GM12878 (cell line): Measurements from ENCODE around the gene CDO1. TPM values are rescaled to one million over a fixed set of nuclear protein-coding genes. Genes with fewer than 3 reads are reported as not detected.

Experiments used
- ATAC-seq: fragments of 200-7000 bp; cut with Tn5 transposase; 3 replicates; pipeline ENCODE4 v1.9.1; 2020; ENCODE audit warnings: mild to moderate bottlenecking, moderate library complexity
- BruUV-seq: library from RNA; stranded (reverse); fragments of 400-500 nt; replicated peaks from 2 replicates; lab custom pipeline; 2021; lab: Mats Ljungman, UMichigan
- CTCF ChIA-PET: fragments of 300-600 bp; sonication (Branson Sonifier 250); formaldehyde crosslinking; extraction: SDS; loops from one replicate; lab custom pipeline; 2021; ENCODE audit warnings: inconsistent platforms; lab: Yijun Ruan, JAX
- POLR2A ChIA-PET: fragments of 350-600 bp; formaldehyde crosslinking; extraction: SDS; loops from one replicate; lab custom pipeline; 2021; ENCODE audit warnings: inconsistent platforms; lab: Charles Lee
- RAD21 ChIA-PET: fragments of 300-600 bp; sonication (Branson Sonifier 250); formaldehyde crosslinking; loops from one replicate; lab custom pipeline; 2023; ENCODE audit warnings: antibody characterized with exemption; ENCODE audit not compliant: unreplicated experiment; lab: Charles Lee
- SMC1A ChIA-PET: fragments of 300-600 bp; sonication (Branson Sonifier 250); formaldehyde crosslinking; loops from one replicate; lab custom pipeline; 2023; ENCODE audit not compliant: unreplicated experiment, uncharacterized antibody; lab: Charles Lee
- DNase-seq: peaks from one replicate; pipeline ENCODE4 v3.0.0-alpha.2; 2011; ENCODE audit warnings: low read depth, low spot score
- FAIRE-seq: peaks from 3 replicates; lab custom pipeline; 2011; peaks lifted over from hg19 to GRCh38; lab: Jason Lieb, UNC
- H2AFZ ChIP-seq: 2 replicates; pipeline ENCODE4 v1.6.0; 2011; ENCODE audit warnings: low read depth, low read length, control low read depth; ENCODE audit not compliant: control insufficient read depth
- H3K27ac ChIP-seq: 2 replicates; pipeline ENCODE4 v1.5.1; 2011; ENCODE audit warnings: control low read depth; ENCODE audit not compliant: control insufficient read depth, insufficient read depth
- H3K27me3 ChIP-seq, 2 experiments: replicated peaks in 1 of 2; 2 replicates each; pipeline versions ENCODE4 v1.6.0 to v1.6.1; 2011; ENCODE audit warnings: low read length in 1 of 2; ENCODE audit not compliant: control insufficient read depth in 2 of 2, insufficient read depth in 2 of 2
- H3K36me3 ChIP-seq, 2 experiments: 2 replicates each; pipeline ENCODE4 v1.5.1; 2011; ENCODE audit warnings: low read length in 1 of 2; ENCODE audit not compliant: control insufficient read depth in 2 of 2, insufficient read depth in 2 of 2
- H3K4me1 ChIP-seq: 2 replicates; pipeline ENCODE4 v1.6.1; 2011; ENCODE audit warnings: mild to moderate bottlenecking, low read length, moderate library complexity, mixed read lengths; ENCODE audit not compliant: control insufficient read depth, insufficient read depth
- H3K4me2 ChIP-seq: 2 replicates; pipeline ENCODE4 v1.6.0; 2011; ENCODE audit warnings: control low read depth; ENCODE audit not compliant: control insufficient read depth, insufficient read depth
- H3K4me3 ChIP-seq: fragments of 200-600 bp; sonication (generic); 2 replicates; pipeline ENCODE4 v1.5.1; 2016
- H3K79me2 ChIP-seq: 2 replicates; pipeline ENCODE4 v1.6.0; 2011; ENCODE audit warnings: low read length; ENCODE audit not compliant: control insufficient read depth, insufficient read depth
- H3K9ac ChIP-seq: 2 replicates; pipeline ENCODE4 v1.8.0; 2011; ENCODE audit warnings: low read length, control low read depth, mixed read lengths; ENCODE audit not compliant: control insufficient read depth, insufficient read depth
- H3K9me3 ChIP-seq: replicated peaks from 3 replicates; pipeline ENCODE4 v1.5.1; 2011; ENCODE audit warnings: mild to moderate bottlenecking, low read length; ENCODE audit not compliant: control insufficient read depth, insufficient read depth
- H4K20me1 ChIP-seq: 2 replicates; pipeline ENCODE4 v1.6.0; 2011; ENCODE audit not compliant: control insufficient read depth, insufficient read depth
- ASH2L ChIP-seq: fragments of 300-600, 200-600 bp; sonication (generic); IDR thresholded peaks from 2 replicates; pipeline ENCODE4 v1.6.1; 2017; ENCODE audit warnings: low read depth, mild to moderate bottlenecking, borderline replicate concordance
- CEBPB ChIP-seq, 2 experiments: fragments of 150-350 bp in 1 of 2; IDR thresholded peaks; 2 replicates each; pipeline ENCODE4 v1.6.1; 2012 to 2014; ENCODE audit warnings: low read depth in 2 of 2, low read length in 2 of 2, borderline replicate concordance in 1 of 2, inconsistent platforms in 1 of 2
- CHD1 ChIP-seq: IDR thresholded peaks from 2 replicates; pipeline ENCODE4 v1.6.1; 2012; ENCODE audit warnings: low read depth, low read length, improper control_type of control experiment
- JUNB ChIP-seq: IDR thresholded peaks from 2 replicates; pipeline ENCODE4 v1.6.1; 2016; ENCODE audit warnings: antibody characterized with exemption, mild to moderate bottlenecking
- MEF2A ChIP-seq: IDR thresholded peaks from 2 replicates; pipeline ENCODE4 v1.6.1; 2011; ENCODE audit warnings: low read depth, mild to moderate bottlenecking, low read length, moderate library complexity; ENCODE audit not compliant: insufficient read depth
- MEF2B ChIP-seq: fragments of 450-650 bp; IDR thresholded peaks from 2 replicates; pipeline ENCODE4 v1.6.1; 2018; ENCODE audit warnings: mild to moderate bottlenecking, moderate library complexity; ENCODE audit not compliant: partially characterized antibody, poor library complexity, severe bottlenecking
- NFXL1 ChIP-seq: fragments of 450-650 bp; IDR thresholded peaks from 2 replicates; pipeline ENCODE4 v1.6.1; 2017; ENCODE audit warnings: antibody characterized with exemption, mild to moderate bottlenecking, borderline replicate concordance
- NFYA ChIP-seq: IDR thresholded peaks from 2 replicates; pipeline ENCODE4 v1.6.1; 2011; ENCODE audit warnings: low read depth, mild to moderate bottlenecking, low read length, improper control_type of control experiment, borderline replicate concordance
- NR2C1 ChIP-seq: fragments of 450-650 bp; IDR thresholded peaks from 2 replicates; pipeline ENCODE4 v1.6.1; 2017; ENCODE audit warnings: antibody characterized with exemption, mild to moderate bottlenecking, moderate library complexity
- SRF ChIP-seq, 2 experiments: IDR thresholded peaks; 2 replicates each; pipeline ENCODE4 v1.6.1; 2011; ENCODE audit warnings: low read depth in 2 of 2, low read length in 2 of 2, mild to moderate bottlenecking in 1 of 2, moderate library complexity in 1 of 2
- ZZZ3 ChIP-seq: IDR thresholded peaks from 2 replicates; pipeline ENCODE4 v1.6.1; 2011; ENCODE audit warnings: low read depth; ENCODE audit not compliant: control insufficient read depth, insufficient read length
- WGBS: methylation state at CpG from one replicate; pipeline ENCODE4 v1.1.6; 2016; ENCODE audit warnings: low lambda C conversion rate; ENCODE audit not compliant: insufficient replicate concordance, insufficient coverage; ENCODE audit errors: missing lambda C conversion rate; 5-methylcytosine and 5-hydroxymethylcytosine counted together
- in situ Hi-C: fragments of 300-500 bp; cut with MboI; formaldehyde crosslinking; loops from 9 replicates; pipeline ENCODE4 v1.14.3; 2018; ENCODE audit warnings: mixed read lengths
- intact Hi-C: fragments of 100-400 bp; cut with micrococcal nuclease; formaldehyde crosslinking; loops from one replicate; pipeline ENCODE4 v1.14.2; 2022; ENCODE audit not compliant: unreplicated experiment
- polyA plus RNA-seq, 11 experiments: library from polyadenylated mRNA; depleted of rRNA in 4 of 11; unstranded in 6 of 11; stranded (reverse) in 5 of 11; fragments of >200 nt; fragmentation: Nextera tagmentation in 4 of 11; fragmentation: Illumina TruSeq in 1 of 11; extraction: Ambion mirVana in 4 of 11; extraction: Trizol in 1 of 11; gene quantifications; 1 replicate in 1 of 11; 2 replicates in 10 of 11; pipeline versions ENCODE4 v1.2.1 to v1.2.3, GENCODE V29; 2011 to 2016; ENCODE audit warnings: inconsistent platforms in 2 of 11, missing spikeins in 2 of 11, low read depth in 1 of 11
- total RNA-seq, 4 experiments: library from RNA; depleted of rRNA in 3 of 4; stranded (reverse); fragments of >200 nt in 3 of 4; fragmentation: Illumina TruSeq in 1 of 4; extraction: Trizol in 1 of 4; gene quantifications; 2 replicates each; pipeline versions ENCODE4 v1.2.1 to v1.2.3, GENCODE V29; 2013 to 2021
- TF ChIP-seq, protein P1 (sequence below): fragments of 450-650 bp; IDR thresholded peaks from 2 replicates; pipeline ENCODE4 v1.6.1; 2018; ENCODE audit warnings: mild to moderate bottlenecking, low read depth, moderate library complexity; ENCODE audit not compliant: partially characterized antibody
- TF ChIP-seq, protein P2 (sequence below): fragments of 450-650 bp; formaldehyde crosslinking; IDR thresholded peaks from 2 replicates; pipeline ENCODE4 v1.4.0; 2020; ENCODE audit warnings: mild to moderate bottlenecking, moderate library complexity
- TF ChIP-seq, protein P3 (sequence below): IDR thresholded peaks from 2 replicates; pipeline ENCODE4 v1.6.1; 2012; ENCODE audit warnings: low read depth, low read length, improper control_type of control experiment

CDO1 gene
- total and polyA plus RNA-seq, 10 of the 15 experiments (the other 5 are each of a cell fraction or from before 2014, with no cell fraction given): 0.05 TPM; not detected in 9

DNA sequence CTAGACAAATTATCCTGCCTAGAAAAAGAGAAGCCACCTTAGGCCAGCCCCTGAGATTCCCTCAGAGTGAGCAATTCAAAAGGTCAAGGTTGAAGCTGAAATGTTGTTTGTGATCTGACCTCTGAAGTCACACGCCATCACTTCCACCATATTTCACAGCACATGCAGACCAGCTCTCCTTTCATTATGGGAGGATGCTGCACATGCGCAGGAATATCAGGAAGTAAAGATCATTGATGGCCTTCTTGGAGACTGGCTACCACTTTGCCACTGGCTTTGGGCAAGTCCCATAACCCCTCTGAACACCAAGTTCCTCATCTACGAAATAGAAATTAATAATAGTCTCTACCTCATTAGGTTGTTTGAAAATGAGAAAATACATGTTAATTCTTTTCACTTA lies 39.5 kb downstream of the CDO1 start:
- ATAC-seq: no peak
- BruUV-seq: no TSS peak
- no peaks in the 10 kb centered on the region for H3K9me3 ChIP-seq
- no peaks in the 10 kb centered on the region for H4K20me1 ChIP-seq
- H3K36me3 ChIP-seq: no peaks in the 10 kb centered on the region
- H3K27me3 ChIP-seq: no peaks in the 10 kb centered on the region
- SMC1A ChIA-PET: interaction anchor here (1.7 kb wide), 1 partner anchor 9 kb away, joined by 5 read pairs; no protein-coding TSS in a partner anchor
- POLR2A ChIA-PET: no interaction called here
- no peak overlapping the region for H3K9ac ChIP-seq
- no peak overlapping the region for H2AFZ ChIP-seq
- H3K4me1 ChIP-seq: no peaks in the 10 kb centered on the region
- H3K4me2 ChIP-seq: no peak overlapping the region
- FAIRE-seq: no peak
- in situ Hi-C loops (no loop called here), intact Hi-C loops (no loop called here)
- CTCF ChIA-PET: interaction anchor here (2.3 kb wide), 1 partner anchor 26 kb away, joined by 7 read pairs; no protein-coding TSS in a partner anchor
- H3K4me3 ChIP-seq: no peak overlapping the region
- DNase-seq: no peak
- no peak overlapping the region for H3K27ac ChIP-seq
- RAD21 ChIA-PET: no interaction called here
- H3K79me2 ChIP-seq: no peaks in the 10 kb centered on the region
- 51% methylated on average over 3 of the region's 3 CpGs for WGBS
- TF ChIP-seq CHD1 (no peak), MEF2A (no peak), CEBPB (IDR thresholded peaks at IDR 0.05; ENCODE audit: borderline replicate concordance in 1 of 2, low read depth in 2 of 2, low read length in 2 of 2) (no peak), ASH2L (no peak), MEF2B (no peak), JUNB (no peak), NFYA (no peak), NFXL1 (no peak), ZZZ3 (no peak), NR2C1 (no peak), SRF (IDR thresholded peaks at IDR 0.05; ENCODE audit: low read depth in 2 of 2, low read length in 2 of 2) (no peak)
- TF ChIP-seq, protein P1, sequence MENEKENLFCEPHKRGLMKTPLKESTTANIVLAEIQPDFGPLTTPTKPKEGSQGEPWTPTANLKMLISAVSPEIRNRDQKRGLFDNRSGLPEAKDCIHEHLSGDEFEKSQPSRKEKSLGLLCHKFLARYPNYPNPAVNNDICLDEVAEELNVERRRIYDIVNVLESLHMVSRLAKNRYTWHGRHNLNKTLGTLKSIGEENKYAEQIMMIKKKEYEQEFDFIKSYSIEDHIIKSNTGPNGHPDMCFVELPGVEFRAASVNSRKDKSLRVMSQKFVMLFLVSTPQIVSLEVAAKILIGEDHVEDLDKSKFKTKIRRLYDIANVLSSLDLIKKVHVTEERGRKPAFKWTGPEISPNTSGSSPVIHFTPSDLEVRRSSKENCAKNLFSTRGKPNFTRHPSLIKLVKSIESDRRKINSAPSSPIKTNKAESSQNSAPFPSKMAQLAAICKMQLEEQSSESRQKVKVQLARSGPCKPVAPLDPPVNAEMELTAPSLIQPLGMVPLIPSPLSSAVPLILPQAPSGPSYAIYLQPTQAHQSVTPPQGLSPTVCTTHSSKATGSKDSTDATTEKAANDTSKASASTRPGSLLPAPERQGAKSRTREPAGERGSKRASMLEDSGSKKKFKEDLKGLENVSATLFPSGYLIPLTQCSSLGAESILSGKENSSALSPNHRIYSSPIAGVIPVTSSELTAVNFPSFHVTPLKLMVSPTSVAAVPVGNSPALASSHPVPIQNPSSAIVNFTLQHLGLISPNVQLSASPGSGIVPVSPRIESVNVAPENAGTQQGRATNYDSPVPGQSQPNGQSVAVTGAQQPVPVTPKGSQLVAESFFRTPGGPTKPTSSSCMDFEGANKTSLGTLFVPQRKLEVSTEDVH: no peak
- TF ChIP-seq, protein P2, sequence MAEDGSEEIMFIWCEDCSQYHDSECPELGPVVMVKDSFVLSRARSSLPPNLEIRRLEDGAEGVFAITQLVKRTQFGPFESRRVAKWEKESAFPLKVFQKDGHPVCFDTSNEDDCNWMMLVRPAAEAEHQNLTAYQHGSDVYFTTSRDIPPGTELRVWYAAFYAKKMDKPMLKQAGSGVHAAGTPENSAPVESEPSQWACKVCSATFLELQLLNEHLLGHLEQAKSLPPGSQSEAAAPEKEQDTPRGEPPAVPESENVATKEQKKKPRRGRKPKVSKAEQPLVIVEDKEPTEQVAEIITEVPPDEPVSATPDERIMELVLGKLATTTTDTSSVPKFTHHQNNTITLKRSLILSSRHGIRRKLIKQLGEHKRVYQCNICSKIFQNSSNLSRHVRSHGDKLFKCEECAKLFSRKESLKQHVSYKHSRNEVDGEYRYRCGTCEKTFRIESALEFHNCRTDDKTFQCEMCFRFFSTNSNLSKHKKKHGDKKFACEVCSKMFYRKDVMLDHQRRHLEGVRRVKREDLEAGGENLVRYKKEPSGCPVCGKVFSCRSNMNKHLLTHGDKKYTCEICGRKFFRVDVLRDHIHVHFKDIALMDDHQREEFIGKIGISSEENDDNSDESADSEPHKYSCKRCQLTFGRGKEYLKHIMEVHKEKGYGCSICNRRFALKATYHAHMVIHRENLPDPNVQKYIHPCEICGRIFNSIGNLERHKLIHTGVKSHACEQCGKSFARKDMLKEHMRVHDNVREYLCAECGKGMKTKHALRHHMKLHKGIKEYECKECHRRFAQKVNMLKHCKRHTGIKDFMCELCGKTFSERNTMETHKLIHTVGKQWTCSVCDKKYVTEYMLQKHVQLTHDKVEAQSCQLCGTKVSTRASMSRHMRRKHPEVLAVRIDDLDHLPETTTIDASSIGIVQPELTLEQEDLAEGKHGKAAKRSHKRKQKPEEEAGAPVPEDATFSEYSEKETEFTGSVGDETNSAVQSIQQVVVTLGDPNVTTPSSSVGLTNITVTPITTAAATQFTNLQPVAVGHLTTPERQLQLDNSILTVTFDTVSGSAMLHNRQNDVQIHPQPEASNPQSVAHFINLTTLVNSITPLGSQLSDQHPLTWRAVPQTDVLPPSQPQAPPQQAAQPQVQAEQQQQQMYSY (CRISPR knock-in tag): no peak
- TF ChIP-seq, protein P3, sequence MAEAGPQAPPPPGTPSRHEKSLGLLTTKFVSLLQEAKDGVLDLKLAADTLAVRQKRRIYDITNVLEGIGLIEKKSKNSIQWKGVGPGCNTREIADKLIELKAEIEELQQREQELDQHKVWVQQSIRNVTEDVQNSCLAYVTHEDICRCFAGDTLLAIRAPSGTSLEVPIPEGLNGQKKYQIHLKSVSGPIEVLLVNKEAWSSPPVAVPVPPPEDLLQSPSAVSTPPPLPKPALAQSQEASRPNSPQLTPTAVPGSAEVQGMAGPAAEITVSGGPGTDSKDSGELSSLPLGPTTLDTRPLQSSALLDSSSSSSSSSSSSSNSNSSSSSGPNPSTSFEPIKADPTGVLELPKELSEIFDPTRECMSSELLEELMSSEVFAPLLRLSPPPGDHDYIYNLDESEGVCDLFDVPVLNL: no peak
